Measurements from ENCODE around the gene CSNK1D. TPM values are rescaled to one million over a fixed set of nuclear protein-coding genes. Genes with fewer than 3 reads are reported as not detected.

Gene CSNK1D
- total RNA-seq, 4 donors from 2014 or later: 24.6 to 102 (median 57.1) TPM

DNA sequence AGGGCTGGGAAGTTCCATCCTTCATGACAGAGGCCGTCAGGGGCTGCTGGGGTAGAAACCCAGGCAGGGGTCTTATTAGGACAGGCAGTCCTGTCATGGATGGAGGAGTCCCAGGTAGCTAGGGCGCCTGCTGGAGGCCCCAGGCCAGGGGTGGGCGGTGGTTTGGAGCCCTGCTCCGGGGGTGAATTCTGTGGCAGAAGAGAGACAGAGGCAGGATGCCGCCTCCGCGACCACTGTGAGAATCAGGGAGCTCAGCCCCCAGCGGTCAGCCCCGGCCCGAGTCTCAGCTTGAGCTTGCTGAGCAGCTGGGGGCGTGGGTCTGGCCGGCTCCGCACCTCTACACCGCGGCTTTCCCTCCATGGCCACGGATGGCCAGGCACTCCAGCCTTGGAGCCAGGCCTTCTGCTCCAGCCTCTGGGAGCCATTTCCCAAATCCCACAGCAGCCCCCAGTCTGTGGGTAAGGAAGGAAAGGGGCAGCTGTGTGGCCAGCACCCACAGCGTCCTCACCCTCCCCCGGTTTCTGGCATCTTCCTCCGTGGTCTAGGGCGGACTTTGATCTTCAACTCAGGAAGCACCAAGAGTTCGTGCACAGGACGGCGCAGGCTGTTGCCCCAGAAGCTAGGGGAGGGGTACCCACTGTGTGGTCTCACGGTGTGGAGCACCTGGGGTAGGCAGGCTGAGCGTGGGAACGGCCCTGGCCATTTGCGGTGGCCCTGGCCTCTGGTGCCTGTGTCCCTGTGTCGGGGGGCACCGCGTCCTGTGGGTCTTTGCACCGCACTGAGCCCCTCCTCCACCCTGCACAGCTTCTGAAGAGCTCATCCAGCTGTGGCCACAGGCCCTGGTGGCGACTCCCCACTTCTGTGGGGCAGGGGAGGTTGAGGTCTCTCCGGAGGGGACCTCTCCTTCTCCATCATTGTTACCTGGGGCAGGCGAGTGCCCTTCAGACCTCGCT lies 29.8 kb upstream of the CSNK1D start:
- intact Hi-C loops (cut with DNase I): no loop called here
- no peak for DNase-seq
- Histone ChIP-seq H3K4me3 (peak overlapping the region in 1 of 4 donors; percentile 26), H3K27me3 (peaks cover 0 to 35% (median 0%) of the 10 kb centered on the region in 4 donors), H3K36me3 (no peaks in the 10 kb centered on the region), H3K9me3 (no peaks in the 10 kb centered on the region), H3K27ac (peak overlapping the region in 2 of 4 donors; percentile 6 to 30), H3K4me1 (peaks cover 23 to 47% (median 33%) of the 10 kb centered on the region in 3 donors)
- 92% methylated on average over 7 of the region's 35 CpGs; no CpG with 5 or more reads in 1 of the 2 donors for WGBS, 2 donors
- TF ChIP-seq, protein P1, sequence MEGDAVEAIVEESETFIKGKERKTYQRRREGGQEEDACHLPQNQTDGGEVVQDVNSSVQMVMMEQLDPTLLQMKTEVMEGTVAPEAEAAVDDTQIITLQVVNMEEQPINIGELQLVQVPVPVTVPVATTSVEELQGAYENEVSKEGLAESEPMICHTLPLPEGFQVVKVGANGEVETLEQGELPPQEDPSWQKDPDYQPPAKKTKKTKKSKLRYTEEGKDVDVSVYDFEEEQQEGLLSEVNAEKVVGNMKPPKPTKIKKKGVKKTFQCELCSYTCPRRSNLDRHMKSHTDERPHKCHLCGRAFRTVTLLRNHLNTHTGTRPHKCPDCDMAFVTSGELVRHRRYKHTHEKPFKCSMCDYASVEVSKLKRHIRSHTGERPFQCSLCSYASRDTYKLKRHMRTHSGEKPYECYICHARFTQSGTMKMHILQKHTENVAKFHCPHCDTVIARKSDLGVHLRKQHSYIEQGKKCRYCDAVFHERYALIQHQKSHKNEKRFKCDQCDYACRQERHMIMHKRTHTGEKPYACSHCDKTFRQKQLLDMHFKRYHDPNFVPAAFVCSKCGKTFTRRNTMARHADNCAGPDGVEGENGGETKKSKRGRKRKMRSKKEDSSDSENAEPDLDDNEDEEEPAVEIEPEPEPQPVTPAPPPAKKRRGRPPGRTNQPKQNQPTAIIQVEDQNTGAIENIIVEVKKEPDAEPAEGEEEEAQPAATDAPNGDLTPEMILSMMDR (IDR thresholded peaks at IDR 0.05): no peak
- TF ChIP-seq POLR2A (IDR thresholded peaks at IDR 0.05): no peak

DNA sequence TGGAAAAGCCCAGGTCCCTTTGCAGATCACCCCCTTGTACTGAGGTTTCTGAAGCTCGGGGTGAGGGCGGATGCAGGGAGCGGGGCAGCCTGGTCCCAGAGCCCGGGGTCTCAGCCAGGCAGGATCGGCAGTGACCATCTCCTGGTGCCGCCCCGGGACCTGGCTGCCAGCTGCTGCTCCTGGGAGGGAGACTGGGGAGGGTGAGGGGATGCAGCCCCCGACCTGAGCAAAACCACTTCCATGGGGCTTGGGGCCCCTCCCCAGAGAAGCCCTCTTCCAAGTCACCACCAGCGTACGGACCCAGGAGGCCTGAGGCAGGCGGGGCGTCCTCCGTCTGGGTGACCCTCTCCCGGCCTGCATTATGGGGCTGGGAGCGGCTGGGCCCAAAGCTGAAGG lies 29.1 kb upstream of the CSNK1D start:
- 60% methylated on average over 1 of the region's 15 CpGs; no CpG with 5 or more reads in 1 of the 2 donors for WGBS, 2 donors
- DNase-seq: no peak
- TF ChIP-seq, protein P1 (IDR thresholded peaks at IDR 0.05): no peak
- no peak for TF ChIP-seq POLR2A (IDR thresholded peaks at IDR 0.05)
- intact Hi-C loops (cut with DNase I): no loop called here
- Histone ChIP-seq H3K36me3 (no peaks in the 10 kb centered on the region), H3K27me3 (peaks cover 0 to 28% (median 0%) of the 10 kb centered on the region in 4 donors), H3K4me1 (peaks cover 24 to 54% (median 38%) of the 10 kb centered on the region in 3 donors), H3K9me3 (no peaks in the 10 kb centered on the region), H3K4me3 (no peak overlapping the region), H3K27ac (peak overlapping the region in 1 of 4 donors; percentile 30)

DNA sequence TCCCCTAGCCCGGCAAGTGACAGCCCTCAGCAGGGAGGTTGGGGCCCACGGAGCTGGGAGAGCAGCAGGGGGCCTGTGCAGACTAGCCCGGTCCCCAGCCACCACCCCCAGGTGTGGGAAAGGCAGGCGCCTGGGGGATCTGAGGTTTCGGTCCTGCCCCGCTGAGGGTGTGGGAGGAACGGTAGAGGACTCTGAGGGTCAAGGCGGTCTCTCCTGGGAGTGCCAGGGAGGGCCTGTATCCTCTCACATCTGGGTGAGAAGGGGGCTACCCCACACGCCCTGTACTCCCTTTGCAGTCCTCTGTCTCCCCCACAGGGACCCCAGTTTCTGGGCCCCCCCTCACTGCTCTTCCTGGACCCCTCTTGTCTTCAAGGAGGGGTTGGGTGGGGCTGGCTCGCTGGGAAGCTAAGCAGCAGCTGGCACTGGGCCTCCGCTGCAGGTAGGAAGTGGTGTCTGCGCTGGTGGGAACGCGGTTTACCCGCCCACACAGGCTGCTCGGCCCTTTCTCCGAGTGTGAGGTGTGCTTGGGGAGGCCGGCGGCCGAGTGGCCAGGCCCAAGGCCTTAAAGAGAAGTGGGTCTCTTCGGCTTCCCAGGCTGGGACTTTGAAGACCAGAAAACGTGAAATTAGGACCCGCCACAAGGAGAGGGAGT lies 28.5 kb upstream of the CSNK1D start:
- Histone ChIP-seq H3K27me3 (peaks cover 0 to 25% (median 0%) of the 10 kb centered on the region in 4 donors), H3K36me3 (no peaks in the 10 kb centered on the region), H3K4me3 (peak overlapping the region in 1 of 4 donors; percentile 13), H3K4me1 (peaks cover 28 to 60% (median 44%) of the 10 kb centered on the region in 3 donors), H3K27ac (peak overlapping the region in 2 of 4 donors; percentile 10 to 30), H3K9me3 (no peaks in the 10 kb centered on the region)
- DNase-seq: no peak
- intact Hi-C loops (cut with DNase I): no loop called here
- TF ChIP-seq, protein P1 (IDR thresholded peaks at IDR 0.05): no peak
- no peak for TF ChIP-seq POLR2A (IDR thresholded peaks at IDR 0.05)
- WGBS, 2 donors: 40% methylated on average over 15 of the region's 23 CpGs; no CpG with 5 or more reads in 1 of the 2 donors

DNA sequence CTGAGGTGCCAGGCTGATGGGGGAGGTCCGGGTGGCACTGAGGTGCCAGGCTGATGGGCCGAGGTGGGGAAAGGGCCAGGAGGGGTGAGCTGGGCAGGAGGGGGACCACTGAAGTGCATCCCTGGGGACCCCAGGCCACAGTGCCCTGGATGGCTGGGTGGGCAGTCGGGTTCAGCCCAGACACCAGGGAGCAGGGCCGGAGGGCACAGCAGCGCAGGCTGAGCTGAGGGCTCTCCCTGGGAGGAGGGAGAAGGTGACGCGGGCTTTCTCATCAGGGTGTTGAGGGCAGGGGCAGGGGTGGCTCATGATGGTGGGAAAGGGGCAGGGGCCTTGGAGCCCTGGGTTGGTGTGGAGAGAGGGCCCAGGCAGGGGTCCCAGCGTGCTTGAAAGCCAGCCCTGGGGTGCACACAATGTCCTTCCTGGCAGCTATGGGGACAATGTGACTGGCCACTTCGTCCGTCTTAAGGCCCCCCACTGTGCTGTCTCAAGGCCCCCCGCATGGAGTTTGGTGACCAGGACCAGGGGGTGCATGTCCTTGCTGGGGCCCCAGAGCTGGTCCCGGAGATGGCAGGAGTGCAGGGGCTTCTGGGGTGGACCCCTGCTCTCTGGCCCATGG lies 27.9 kb upstream of the CSNK1D start:
- no peak for TF ChIP-seq POLR2A (IDR thresholded peaks at IDR 0.05)
- TF ChIP-seq, protein P1 (IDR thresholded peaks at IDR 0.05): no peak
- 50 to 84% methylated on average over 2 to 7 of the region's 12 CpGs for WGBS, 2 donors
- intact Hi-C loops (cut with DNase I): no loop called here
- H3K9me3 ChIP-seq: no peaks in the 10 kb centered on the region
- DNase-seq: no peak
- no peak overlapping the region for H3K4me3 ChIP-seq
- H3K36me3 ChIP-seq: no peaks in the 10 kb centered on the region
- peak overlapping the region in 2 of 4 donors; percentile 10 to 26 for H3K27ac ChIP-seq
- peaks cover 0 to 28% (median 0%) of the 10 kb centered on the region in 4 donors for H3K27me3 ChIP-seq
- H3K4me1 ChIP-seq: peaks cover 33 to 66% (median 49%) of the 10 kb centered on the region in 3 donors
